ELF-1 (cell line): ENCODE results near the gene CYP11A1.
A peak's percentile ranks its signal among the peaks of the same experiment; 100 is the strongest.

Source experiments
- DNase-seq: peaks from one replicate; pipeline ENCODE4 v3.0.0-alpha.2; 2016; ENCODE audit warnings: low read depth, low spot score

The CYP11A1 gene

DNA sequence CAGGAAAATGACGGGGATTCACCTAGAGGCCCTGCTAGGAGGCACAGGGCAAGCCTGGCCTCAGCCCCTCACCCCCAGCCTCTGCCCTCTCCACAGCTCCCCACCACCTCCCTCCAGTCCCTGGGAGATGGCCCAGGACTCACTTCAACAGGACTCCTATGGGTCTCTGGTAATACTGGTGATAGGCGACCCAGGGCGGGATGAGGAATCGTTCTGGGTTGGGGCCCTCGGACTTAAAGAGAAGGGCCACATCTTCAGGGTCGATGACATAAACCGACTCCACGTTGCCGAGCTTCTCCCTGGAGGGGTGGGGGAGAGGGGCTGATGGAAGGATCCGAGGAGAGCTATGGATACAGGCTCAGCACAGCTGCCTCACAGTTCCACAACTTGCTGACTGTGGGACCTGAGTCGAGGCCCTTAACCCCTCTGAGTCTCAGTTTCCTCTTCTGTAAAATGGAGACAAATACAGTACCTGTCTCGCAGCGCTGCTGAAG is 19.6 kb downstream of the CYP11A1 start:
- DNase-seq, result no peak

DNA sequence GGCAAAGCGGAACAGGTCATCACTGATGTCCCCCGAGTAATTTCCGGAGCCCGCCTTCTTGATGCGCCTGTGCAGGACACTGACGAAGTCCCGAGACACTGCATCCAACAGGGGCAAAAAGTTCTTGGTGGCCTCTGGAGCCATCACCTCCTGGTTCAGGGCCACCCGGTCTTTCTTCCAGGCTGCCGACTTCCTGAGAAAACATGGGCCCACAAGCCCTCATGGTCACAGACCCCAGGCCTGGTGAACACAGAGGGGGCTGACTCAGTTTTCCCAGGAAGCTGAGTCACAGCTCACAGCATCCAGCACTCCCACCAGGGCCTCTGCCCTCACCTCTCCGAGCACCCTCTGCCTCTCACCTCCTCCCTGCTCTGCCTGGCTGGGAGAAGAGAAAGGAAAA is 22.4 kb downstream of the CYP11A1 start:
- no peak for DNase-seq

- DNase-seq, result no peak
These were observed 23.7 kb downstream of the CYP11A1 start for GRCh38 chr15:74343797-74344127.

DNA sequence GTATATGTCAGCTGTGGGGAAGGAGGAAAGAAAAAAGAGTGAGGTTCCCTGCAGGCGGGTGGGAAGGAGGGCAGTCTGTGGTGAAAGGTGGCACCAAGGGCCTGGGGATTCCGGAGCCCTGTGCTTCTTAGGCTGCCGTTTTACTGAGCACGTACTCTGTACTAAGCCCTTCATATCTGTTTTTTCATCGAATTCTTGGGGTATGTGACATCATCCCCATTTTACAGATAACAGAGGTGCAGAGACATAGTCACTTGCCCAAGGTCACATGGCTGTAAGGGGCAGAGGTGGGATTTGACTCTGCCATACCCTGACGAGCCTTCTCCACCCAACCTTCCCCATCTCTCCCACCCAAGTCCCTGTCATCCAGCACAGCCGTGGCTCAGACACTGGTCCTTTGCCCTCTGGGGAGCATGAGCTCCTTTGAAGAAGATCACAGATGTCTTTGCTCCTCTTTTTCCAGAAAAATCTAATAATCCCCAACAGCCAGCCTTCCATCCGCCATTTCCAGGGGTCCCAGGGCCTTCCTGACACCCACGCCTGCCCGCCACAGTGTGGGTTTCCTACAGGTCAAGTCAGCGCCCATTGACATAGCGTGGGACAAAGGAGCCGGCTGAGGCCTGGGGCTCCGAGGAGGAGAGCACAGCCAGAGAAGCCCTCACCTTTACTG is 24.2 kb downstream of the CYP11A1 start:
- DNase-seq, result no peak

DNA sequence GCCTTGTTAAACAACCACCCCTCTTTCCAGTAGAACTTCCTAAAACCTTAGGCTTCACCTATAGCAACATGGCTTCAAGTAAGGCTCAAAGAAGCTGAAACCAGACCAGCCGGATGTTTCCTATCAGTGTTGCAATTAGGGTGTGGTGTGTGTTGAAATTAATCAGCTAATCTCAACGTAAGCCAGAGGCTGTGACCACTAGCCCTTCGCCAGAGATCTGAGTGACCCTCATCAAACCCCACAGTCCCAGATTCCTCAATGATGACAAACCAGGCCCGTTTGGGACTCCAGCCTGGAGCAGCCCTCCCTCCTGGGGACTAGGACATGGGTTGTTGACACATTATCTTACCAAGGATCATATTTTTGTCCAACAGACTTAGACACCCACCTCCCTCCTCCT is 27.3 kb downstream of the CYP11A1 start:
- peak; percentile 74 for DNase-seq

GRCh38 chr15:74339371-74339770 is 28.1 kb downstream of the CYP11A1 start:
- no peak for DNase-seq

GRCh38 chr15:74338676-74339075 is 28.8 kb downstream of the CYP11A1 start:
- no peak for DNase-seq

DNA sequence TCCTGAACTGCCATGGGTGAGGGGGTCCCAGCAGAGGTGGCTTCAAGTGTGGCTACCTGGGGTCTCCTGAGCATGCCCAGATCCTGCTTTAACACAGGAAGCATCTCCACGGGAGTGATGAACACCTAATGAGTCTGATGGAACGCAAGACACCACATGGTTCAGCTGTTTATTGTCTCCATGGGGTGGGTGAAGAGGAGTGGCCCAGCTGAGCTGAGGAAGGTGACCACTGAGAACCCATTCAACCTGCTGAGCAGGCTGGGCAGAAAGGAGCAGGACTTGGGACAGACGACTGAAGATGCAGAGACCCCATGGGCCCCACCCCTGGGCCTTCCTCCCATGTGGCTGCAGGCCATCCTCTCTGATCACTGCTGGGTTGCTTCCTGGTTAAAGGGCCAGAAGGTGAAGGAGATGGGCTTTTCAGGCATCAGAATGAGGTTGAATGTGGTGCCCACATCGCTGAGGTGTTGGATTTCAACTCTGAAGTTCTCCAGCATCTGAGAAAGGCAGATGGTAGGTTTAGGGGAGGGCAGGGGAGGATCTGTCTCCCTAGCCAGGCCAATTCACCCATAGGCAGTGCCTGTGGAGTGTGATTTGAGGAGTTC is 29.7 kb downstream of the CYP11A1 start:
- no peak for DNase-seq

DNA sequence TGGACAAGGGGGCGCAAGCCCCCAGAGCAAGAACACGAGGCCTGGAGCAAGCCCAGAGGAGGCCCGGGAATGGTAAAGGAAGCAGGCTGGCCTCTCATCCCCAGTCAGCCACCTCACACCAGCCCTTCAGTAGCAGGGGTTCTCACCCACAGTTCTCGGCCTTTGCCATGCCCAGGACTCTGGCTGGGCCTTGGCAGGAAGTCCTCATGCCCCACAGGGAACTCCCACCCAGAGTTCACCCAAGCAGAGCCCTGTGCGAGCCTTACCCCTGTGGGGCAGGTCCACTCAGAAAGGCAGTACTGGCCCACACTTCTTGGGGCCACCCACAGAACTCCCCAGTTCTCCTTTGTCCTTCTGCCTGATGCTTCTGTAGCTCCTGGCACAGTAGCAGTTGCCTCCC is 30.3 kb downstream of the CYP11A1 start:
- no peak for DNase-seq

- DNase-seq, result no peak
These were observed 31.1 kb downstream of the CYP11A1 start for GRCh38 chr15:74336061-74337005.

DNA sequence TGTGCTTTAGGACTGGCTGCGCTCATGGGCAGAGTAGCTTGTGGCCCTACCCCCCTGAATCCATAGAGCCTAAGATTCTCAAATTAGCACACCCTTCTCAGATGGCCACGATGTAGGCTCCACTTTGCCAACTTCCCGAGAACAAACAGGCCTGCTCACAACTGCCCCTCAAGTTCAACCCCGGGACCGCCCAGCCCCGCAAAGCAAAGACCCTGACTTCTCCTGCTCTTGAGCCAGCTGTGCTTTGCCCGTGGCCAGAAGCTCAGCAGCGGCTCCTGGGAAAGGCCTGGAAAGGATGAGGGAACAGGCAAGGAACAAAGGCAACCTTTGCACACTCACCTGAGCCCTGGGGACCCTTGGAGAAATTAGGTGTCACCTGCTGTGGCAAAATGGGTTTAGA is 32.0 kb downstream of the CYP11A1 start:
- no peak for DNase-seq

GRCh38 chr15:74334127-74334526 is 33.3 kb downstream of the CYP11A1 start:
- no peak for DNase-seq

DNA sequence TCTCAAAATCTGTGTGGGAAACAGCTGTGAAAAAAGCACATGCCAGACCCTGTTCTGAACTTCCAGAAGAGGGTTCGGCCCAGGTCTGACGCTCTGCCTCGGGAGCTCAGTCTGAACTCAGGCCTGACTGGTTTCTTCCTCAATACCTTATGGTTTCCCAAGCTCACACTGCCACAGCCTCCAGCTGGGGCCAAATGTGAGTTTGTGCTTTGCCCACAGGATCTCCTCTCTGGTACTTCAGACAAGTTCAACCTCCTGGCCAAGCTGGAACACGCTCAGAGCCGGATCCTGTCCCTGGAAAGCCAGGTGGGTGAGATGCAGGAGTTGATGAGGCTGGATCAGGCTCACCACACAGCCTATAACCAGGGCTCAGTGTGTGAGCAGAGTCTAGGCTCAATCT is 33.8 kb downstream of the CYP11A1 start:
- no peak for DNase-seq

DNA sequence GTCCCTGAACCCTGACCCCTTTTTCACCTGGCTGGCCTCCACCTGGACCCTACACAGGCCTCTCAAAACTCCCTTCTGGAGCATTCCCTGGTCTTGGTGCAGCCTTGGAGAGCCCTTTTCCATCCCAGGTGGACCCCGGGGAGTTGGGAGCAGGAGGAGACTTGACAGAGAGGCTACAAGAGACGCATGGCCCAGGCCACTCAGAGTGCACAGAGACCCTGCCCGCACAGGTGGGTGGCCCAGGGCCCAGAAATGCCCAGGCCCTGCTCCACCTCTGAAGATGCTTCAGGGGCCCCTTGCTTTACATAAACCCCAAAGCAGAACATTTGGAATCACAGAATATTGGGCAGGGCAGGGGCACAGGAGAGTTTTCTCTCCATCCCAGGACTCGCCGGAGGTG is 34.4 kb downstream of the CYP11A1 start:
- DNase-seq, result no peak

DNA sequence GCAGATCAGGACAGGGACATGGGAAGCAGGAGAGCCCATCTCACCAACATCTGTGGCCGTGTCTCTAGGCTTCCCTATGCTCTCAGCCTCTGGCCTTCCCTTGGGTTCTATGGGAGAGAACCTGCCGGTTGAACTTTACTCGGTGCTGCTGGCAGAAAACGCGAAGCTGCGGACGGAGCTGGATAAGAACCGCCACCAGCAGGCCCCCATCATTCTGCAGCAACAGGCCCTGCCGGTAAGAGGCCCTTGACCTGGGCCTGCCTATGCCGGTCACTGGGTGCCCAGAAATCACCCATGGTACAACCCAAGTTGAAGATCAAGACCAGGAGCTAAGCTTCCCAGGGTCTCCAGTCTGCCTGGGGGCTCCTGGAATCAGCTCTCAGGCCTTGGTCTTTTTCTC is 34.8 kb downstream of the CYP11A1 start:
- DNase-seq, result no peak

GRCh38 chr15:74332011-74332410 is 35.4 kb downstream of the CYP11A1 start:
- DNase-seq, result peak; percentile 53

DNA sequence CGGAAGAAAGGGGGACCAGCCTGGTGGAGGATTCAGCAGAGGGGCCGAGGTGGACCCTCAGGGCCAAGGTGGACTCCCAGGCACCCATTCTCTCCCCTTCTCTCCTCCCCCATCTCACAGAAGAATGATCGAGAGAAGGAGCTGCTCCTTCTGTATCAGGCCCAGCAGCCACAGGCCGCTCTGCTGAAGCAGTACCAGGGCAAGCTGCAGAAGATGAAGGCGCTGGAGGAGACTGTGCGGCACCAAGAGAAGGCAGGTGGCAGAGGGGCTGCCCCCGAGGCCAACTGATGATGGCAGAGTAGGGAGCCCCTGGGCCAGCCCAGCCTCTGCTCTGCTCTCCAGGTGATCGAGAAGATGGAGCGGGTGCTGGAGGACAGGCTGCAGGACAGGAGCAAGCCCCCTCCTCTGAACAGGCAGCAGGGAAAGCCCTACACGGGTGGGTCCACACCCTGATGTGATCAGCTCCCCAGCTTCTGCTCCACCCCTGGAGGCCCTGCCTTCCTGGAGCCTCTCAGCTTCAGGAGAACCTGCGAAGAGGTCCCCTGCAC is 36.5 kb downstream of the CYP11A1 start:
- no peak for DNase-seq

DNA sequence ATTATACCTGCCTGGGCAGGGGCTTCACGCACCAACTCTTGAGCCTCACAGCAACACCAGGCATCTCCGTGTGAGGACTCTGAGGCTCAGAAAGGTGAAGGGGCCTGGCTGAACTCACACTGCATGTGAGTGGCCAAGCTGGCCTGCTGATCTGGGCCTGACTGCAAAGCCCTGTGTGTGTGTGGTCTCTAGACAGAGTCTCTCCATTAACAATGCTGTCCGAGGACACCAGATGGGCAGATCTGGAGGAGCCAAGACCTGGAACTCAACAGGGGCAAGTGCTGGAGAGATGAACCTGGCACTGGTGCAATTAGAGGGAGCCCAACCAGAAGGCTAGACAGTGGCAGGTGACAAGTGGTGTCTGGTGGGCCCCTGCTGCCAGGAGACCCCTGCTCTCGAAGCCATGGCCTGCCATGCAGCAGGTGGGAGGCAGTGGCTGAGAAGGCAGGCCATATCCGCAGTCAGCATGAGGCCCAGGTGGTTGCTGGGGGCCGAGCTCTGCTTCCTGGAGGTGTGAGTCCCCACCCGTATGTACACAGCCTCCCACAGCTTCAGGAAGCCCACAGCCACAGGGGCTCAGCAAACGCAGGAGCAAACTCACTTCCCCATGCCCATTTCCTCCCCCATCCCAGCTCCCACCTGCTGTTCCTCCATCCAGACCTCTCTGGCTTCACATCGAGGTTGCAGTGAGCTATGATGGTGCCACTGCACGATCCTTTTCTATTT is 39.0 kb downstream of the CYP11A1 start:
- no peak for DNase-seq

DNA sequence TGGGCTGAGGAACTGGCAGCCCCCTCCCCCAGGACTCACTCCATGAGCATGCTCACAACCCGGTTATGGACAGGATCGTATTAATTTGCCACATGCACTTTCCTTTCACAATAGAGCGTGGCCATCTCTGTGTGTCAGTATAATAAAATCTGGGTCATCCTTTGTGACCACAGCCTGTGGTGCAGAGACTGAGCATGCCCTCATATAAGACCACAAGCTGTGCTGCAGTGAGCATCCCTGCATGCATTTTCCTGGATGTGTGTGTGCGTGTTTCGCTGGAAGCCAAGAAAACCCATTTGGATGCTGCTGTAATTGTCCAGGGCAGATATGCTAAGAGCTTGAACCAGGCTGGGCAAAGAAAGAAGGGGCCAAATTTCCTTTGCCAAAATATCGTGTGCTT is 39.7 kb downstream of the CYP11A1 start:
- no peak for DNase-seq

DNA sequence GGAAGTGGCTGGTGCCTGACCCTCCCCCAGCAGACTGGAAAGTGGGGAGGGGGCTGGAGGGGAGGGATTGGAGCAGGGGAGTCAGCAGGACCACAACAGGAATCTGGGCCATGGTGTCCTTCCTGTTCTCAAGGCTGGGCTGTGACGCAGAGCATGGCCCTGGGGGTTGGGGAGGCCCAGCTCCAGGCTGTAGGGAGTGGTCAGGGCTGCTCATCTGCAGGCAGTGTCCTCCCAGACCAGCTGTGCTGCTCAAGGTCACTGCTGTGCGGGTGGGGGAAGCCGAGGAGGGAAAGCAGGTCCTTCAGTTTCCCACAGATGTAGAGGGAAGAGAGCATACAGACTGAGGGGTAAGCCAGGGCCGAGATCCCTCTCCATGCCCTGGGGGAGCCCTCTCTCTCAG is 40.7 kb downstream of the CYP11A1 start:
- peak; percentile 70 for DNase-seq

- DNase-seq, result no peak
These were observed 42.7 kb downstream of the CYP11A1 start for GRCh38 chr15:74324714-74325113.
